GM21447 (cell line): ENCODE measurements around the gene AP5B1.
"Not testable (repeated sequence)": the region's sequence is repeated elsewhere in the genome, so short reads cannot be mapped to it uniquely, and the experiment has no call there.

Experiments
- ATAC-seq: cut with Tn5 transposase; IDR thresholded peaks from one replicate; pipeline ENCODE4 v1.9.1; 2021; ENCODE audit not compliant: unreplicated experiment

Gene AP5B1

GRCh38 chr11:65770951-65771567, 9.7 kb downstream of the AP5B1 start:
- no peak for ATAC-seq

GRCh38 chr11:65767806-65768205, 13.0 kb downstream of the AP5B1 start:
- ATAC-seq: not testable (repeated sequence)

- ATAC-seq: no peak
Measured at GRCh38 chr11:65767406-65767805, 13.4 kb downstream of the AP5B1 start.

- no peak for ATAC-seq
Measured at GRCh38 chr11:65766535-65766934, 14.2 kb downstream of the AP5B1 start.

- ATAC-seq: no peak
Measured at GRCh38 chr11:65764434-65764833, 16.3 kb downstream of the AP5B1 start.

GRCh38 chr11:65762816-65763215, 18.0 kb downstream of the AP5B1 start:
- not testable (repeated sequence) for ATAC-seq

- ATAC-seq: not testable (repeated sequence)
Measured at GRCh38 chr11:65762169-65762568, 18.6 kb downstream of the AP5B1 start.

- no peak for ATAC-seq
Measured at GRCh38 chr11:65745049-65745448, 35.7 kb downstream of the AP5B1 start.

- ATAC-seq: no peak
Measured at GRCh38 chr11:65744699-65745042, 36.1 kb downstream of the AP5B1 start.

GRCh38 chr11:65744026-65744698, 36.6 kb downstream of the AP5B1 start:
- no peak for ATAC-seq

GRCh38 chr11:65743681-65744025, 37.1 kb downstream of the AP5B1 start:
- ATAC-seq: no peak

- ATAC-seq: no peak
Measured at GRCh38 chr11:65742353-65742752, 38.4 kb downstream of the AP5B1 start.

GRCh38 chr11:65741185-65741584, 39.6 kb downstream of the AP5B1 start:
- no peak for ATAC-seq

- no peak for ATAC-seq
Measured at GRCh38 chr11:65739022-65739421, 41.8 kb downstream of the AP5B1 start.

- ATAC-seq: no peak
Measured at GRCh38 chr11:65736810-65737209, 44.0 kb downstream of the AP5B1 start.

- ATAC-seq: not testable (repeated sequence)
Measured at GRCh38 chr11:65735111-65735510, 45.7 kb downstream of the AP5B1 start.

- ATAC-seq: no peak
Measured at GRCh38 chr11:65730461-65730860, 50.3 kb downstream of the AP5B1 start.

GRCh38 chr11:65727865-65728264, 52.9 kb downstream of the AP5B1 start:
- no peak for ATAC-seq

- no peak for ATAC-seq
Measured at GRCh38 chr11:65726660-65727059, 54.1 kb downstream of the AP5B1 start.
